Activated CD8-positive, alpha-beta memory T cell treated with anti-CD3 and anti-CD28 coated beads for 48 hours (primary cell): Measurements from ENCODE around the gene CIDEA.

Experiments used
- DNase-seq, 3 experiments: peaks; one replicate each; pipeline ENCODE4 v3.0.0-alpha.2; 2020; ENCODE audit warnings: low read depth in 2 of 3, low spot score in 2 of 3

CIDEA gene

DNA sequence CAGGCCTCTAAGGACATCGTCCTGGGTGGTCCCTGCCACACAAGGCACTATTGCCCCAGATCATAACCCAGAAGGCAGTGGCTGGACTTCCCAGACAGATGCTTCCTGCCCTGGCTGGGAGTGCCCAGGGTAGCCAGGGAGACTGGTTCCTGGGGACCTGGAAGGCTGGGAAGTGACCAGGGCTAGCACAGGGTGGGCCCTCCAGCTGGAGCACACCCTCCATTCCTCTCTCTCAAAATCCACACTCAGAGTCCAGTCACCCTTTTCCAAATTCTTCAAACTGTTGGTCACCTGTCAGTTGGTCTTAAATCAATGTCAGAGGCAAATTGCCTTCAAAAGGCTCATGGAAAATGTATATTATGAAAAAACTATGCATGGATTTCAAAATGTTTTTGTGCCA lies 42.3 kb downstream of the CIDEA start:
- DNase-seq: no peak

GRCh38 chr18:12299862-12300261 lies 45.7 kb downstream of the CIDEA start:
- no peak for DNase-seq

GRCh38 chr18:12301263-12302005 lies 47.3 kb downstream of the CIDEA start:
- no peak for DNase-seq

DNA sequence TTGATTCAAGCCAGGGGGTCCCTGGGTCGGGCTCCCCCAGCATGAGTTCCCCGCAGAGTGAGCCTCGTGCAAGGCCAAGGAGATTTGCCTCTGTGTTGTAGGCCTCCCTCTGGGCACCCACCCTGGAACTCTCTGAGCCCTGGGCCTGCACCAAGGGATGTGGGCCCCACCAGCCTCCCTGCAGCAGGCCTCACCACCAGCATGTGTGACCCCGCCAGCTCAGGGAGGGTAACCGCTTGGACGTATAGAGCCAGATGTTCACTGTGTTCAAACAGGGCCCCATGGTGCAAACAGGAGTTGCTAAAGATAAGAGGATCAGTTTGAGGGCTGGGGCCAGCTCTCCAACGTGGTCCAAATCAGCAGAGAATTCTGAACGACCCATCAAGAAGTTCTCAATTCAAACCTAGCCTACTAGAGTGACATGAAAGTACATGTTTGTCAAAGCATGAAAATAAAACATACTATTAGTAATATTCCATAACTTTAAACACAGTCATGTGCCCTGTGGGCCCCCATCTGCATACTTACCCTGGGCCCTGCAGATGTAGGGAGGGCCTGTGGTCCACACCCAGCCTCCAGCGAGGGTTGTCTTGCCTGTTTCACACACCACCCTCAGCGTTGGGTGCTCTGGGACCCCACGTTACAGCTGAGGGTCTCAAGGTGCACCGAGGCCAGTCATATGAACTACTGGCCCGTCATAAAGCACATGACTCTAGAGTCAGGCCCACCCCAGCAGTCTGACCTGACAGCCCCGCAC lies 48.4 kb downstream of the CIDEA start:
- DNase-seq: no peak

- no peak for DNase-seq
Measured at GRCh38 chr18:12304351-12305210, 50.4 kb downstream of the CIDEA start.

DNA sequence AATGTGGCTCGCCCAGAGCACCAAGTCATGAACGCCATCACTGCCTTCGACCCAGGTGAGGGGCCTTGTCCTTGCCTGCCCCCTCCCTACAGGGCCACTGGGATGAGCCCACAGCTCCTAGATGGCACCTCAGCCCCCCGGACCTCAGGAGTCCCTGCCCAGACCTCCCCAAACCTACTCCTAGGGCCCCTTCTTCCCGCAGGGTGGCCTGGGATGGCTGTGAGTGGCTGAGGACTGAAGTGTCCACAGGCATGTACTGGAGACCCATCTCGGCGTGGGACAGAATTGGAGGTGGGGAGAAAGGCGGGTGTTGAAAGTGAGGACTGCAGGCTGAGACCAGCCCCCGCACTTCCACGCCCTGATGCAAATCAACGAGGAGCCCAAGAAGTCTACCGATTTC lies 51.0 kb downstream of the CIDEA start:
- DNase-seq: no peak

DNA sequence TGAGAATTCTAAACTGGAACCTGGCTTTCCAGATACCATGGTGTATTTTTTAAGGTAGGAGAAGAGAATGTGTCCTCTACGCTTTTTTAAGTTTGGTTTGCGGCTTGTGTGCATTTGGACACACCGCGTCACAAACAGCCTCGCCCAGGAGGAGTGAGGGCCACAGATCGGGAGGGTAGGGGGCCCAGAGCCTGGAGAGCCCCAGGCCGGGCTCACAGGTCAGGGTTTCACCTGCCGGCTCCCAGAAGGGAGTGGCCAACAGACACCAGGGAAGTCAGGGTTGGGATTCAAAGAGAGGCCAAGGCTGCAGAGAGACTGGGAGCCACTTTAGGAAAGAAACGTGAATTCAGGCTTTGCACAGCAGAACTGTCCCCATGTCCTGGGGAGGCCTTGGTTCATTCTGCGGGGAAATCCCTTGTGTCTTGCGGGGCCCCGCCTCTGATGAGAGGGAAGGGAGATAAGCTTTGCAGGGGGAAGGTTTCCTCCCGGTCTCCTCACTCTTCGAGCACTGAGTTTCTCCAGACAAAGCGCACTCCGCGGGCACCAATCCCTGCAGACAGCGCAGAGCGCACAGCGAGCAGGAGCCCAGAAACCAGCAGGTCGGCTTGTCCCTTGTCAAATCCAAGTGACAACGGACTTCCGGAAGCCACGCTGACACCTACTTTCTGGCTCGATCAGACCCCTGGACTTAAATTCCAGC lies 51.9 kb downstream of the CIDEA start:
- no peak for DNase-seq

DNA sequence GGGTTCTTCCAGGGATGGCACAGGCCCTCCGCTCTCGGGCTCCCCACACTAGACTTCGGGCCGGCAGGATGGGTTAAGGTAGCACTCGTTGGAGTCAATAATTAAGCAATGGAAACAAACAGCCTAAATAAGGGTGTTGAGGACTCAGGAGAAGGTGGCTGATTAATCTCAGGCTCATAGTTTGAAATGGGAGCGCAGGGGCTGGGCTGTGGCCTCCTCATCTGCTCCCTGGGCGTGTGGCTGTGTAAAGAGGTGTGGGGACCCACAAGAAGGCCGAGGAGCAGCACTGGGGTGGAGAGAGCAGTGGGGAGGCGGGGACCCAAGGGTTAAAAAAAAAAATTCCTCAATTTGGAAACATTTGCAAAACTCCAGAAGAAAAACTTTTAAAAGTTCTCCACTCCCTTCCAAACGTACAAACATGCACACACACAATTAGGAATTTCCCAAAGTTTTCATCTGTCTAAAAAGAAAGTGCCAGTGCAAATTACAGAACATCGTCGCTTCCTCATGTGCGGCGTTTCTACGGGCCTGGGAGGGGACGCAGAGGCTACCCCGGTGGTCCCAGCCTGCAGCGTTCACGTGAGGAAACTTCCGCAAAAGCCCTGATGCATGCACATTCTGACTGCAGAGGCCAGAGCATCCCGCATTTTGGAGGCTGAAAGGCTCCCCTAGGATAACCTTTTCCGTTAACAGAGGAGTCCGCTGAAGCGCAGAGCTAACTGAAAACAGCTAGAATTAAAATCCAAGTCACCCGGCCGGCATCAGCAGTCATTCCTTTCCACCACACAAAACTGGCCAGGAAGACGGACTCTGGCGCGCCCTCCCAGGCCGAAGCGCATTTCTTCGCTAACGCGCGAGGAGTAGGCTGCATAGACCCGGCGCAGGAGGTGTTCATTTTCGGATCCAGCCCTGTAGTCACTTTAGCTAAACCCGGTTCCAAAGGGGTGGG lies 52.9 kb downstream of the CIDEA start:
- DNase-seq: no peak

GRCh38 chr18:12307701-12308385 lies 53.7 kb downstream of the CIDEA start, which contains the start of gene TUBB6:
TUBB6 (plus strand) TSS chr18:12308241; CDS start chr18:12308293, 52 bp downstream.
- no peak for DNase-seq

- no peak for DNase-seq
Measured at GRCh38 chr18:12308386-12309100, 54.4 kb downstream of the CIDEA start.

DNA sequence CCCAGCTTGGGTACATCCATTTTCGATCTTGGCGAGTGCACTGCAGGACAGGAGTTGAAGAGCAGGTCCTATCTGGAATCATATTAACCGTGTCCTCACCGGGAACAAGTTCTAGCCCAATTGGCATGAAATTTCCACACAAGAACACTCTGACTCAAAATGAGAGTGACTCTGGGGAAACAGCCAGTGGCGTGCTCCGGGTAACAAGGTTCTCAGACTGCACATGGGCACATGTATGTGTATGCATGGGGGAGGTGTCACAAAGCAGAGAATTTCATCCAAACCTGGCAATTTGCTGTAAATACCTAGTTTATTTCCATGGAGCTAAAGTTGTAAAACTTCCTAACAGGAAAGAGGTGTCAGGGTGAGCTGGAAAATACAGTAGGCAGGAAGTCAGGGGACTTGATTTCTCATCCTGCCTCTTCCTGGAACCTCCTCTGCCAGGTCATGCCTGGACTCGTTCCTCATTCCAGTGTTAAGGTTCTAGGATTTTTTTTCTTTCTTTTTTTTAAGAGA lies 55.6 kb downstream of the CIDEA start:
- no peak for DNase-seq

GRCh38 chr18:12310762-12311161 lies 56.6 kb downstream of the CIDEA start:
- DNase-seq: no peak

GRCh38 chr18:12312976-12313375 lies 58.8 kb downstream of the CIDEA start:
- DNase-seq: no peak

DNA sequence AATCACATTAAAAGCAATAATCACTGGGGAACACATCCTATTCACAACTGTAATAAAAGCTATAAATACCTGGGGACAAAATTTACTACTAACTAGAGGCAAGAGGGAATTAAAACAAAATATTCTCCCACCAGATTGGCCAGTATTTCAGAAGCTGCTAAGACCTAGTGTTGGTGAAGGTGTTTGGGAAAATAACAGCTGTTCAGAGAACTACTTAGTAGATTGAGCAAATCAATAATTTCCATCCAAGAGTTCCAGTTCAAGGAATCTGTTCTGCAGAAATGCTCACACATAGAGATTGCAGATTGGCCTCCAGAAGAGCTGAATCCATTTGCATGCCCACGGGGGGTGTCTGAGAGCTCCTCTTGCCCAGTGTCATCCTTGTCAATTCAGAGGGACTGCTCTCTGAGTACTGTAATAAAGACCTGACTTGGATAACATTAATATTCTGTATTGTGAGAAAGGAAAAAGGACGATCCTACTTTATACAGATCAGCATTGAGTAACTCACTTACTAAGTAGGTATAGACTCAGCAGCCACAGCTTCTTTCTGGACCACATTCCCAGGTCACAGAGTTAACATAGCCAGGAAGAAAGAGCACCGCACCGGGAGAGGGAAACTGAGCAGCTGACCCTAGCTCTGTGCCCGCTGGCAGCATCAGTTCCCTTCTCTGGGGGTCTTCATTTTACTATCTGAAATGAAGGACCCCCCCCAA lies 59.5 kb downstream of the CIDEA start:
- DNase-seq: no peak

DNA sequence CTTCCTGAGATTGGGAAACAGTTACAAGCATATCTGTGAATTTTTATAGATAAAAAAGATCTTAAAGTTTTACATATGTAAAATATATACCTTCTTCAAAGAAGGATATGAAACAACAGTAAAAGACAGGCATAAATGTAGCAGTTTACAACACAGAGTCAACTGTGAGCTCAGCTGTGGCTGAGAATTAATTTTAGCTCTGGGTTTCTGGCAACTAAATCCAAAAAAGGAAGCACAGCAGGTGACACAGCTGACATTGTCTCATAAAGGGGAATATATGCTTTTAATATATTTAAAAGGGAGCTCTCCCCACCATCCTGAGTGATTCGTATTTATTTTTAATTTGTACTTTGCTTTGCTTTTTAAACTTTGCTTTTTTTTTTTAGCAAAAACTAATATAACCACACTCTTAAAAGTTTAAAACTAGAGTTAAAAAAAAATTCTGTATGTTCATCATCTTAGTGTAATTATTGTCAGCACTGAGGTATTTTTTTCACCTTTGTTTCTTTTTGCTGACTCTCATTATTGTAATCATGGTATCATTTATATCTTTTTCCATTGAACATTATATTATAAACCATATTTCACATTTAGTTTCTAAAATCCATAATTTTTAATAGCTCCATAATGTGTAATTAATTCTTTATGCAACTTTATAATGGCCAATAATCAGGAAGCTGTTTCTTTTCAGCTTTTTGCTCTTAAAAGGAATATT lies 60.6 kb downstream of the CIDEA start:
- DNase-seq: no peak

DNA sequence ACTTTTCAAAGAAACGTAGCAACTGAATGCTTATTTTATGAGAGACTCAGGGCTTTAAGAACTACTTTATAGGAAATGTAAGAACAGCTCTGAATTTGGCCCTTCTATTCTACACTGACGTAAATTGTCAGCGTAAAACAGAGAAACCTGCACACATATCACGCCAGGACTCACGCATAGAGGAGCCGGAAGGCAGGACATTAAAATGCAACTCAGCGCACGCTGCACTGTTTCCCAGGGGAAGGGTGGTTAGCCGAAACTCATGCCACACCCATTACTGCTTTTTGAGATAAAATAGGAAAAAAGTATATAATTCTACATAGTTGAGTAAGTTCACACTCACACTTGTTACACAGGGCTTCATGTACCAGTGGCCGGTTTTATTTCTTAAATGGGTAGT lies 61.3 kb downstream of the CIDEA start:
- DNase-seq: no peak

DNA sequence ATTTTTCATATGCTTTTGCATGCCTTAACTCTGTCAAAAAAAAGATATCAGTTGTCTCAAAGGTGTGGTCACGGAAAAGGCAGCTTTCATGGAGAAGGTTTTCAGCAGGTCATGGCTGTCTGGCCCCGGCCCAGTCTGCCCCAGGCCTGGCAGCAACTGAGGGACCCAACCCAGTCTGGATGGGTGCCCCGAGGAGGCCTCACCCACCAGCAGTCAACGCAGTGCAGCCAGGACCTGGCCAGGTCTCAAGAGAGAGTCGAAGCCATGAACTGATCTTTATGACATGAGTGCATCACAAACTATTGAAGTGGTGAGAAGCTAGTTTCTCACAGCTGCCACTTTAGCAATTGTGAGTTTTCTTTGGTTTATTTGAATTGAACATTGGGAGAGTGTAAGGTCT lies 61.8 kb downstream of the CIDEA start:
- DNase-seq: no peak
